GM18907 (cell line): ENCODE measurements around the gene GDE1.
A peak's percentile ranks its signal among the peaks of the same experiment; 100 is the strongest.
"Not testable (repeated sequence)": the region's sequence is repeated elsewhere in the genome, so short reads cannot be mapped to it uniquely, and the experiment has no call there.

Source experiments
- ATAC-seq: cut with Tn5 transposase; IDR thresholded peaks from one replicate; pipeline ENCODE4 v1.9.1; 2021; ENCODE audit warnings: mild to moderate bottlenecking, moderate library complexity; ENCODE audit not compliant: unreplicated experiment

GDE1 gene

GRCh38 chr16:19521471-19522396 lies at the start of gene GDE1:
TSS of gene GDE1 (minus strand) at chr16:19522098. CDS start at chr16:19521964, 134 bp downstream.
- ATAC-seq = peak; percentile 74

GRCh38 chr16:19567560-19567959 lies 45.7 kb upstream of the GDE1 start:
- no peak for ATAC-seq

GRCh38 chr16:19566362-19566761 lies 44.5 kb upstream of the GDE1 start:
- ATAC-seq = no peak

GRCh38 chr16:19563377-19563776 lies 41.5 kb upstream of the GDE1 start:
- no peak for ATAC-seq

- ATAC-seq = no peak
These were observed 38.2 kb upstream of the GDE1 start for GRCh38 chr16:19560078-19560477.

- ATAC-seq = no peak
These were observed 37.5 kb upstream of the GDE1 start for GRCh38 chr16:19559242-19559910.

- no peak for ATAC-seq
These were observed 34.3 kb upstream of the GDE1 start for GRCh38 chr16:19555938-19556771.

GRCh38 chr16:19555186-19555937 lies 33.5 kb upstream of the GDE1 start, which contains the start of gene VPS35L:
TSS of gene VPS35L (plus strand) at chr16:19555703. CDS start at chr16:19555730, 27 bp downstream.
- peak; percentile 96 for ATAC-seq

- ATAC-seq = no peak
These were observed 27.8 kb upstream of the GDE1 start for GRCh38 chr16:19549673-19550072.

- ATAC-seq = no peak
These were observed 26.2 kb upstream of the GDE1 start for GRCh38 chr16:19548144-19548543.

- ATAC-seq = not testable (repeated sequence)
These were observed 21.5 kb upstream of the GDE1 start for GRCh38 chr16:19543278-19543996.

- no peak for ATAC-seq
These were observed 20.4 kb upstream of the GDE1 start for GRCh38 chr16:19542138-19542821.

GRCh38 chr16:19540241-19540970 lies 18.5 kb upstream of the GDE1 start:
- ATAC-seq = no peak

- no peak for ATAC-seq
These were observed 10.7 kb upstream of the GDE1 start for GRCh38 chr16:19532601-19533000.

GRCh38 chr16:19528666-19529065 lies 6.8 kb upstream of the GDE1 start:
- ATAC-seq = no peak

GRCh38 chr16:19527161-19527560 lies 5.3 kb upstream of the GDE1 start:
- no peak for ATAC-seq

- ATAC-seq = no peak
These were observed 3.5 kb upstream of the GDE1 start for GRCh38 chr16:19525385-19525723.

GRCh38 chr16:19524616-19525384 lies 2.9 kb upstream of the GDE1 start:
- no peak for ATAC-seq
